HEK293T (cell line): ENCODE results near the gene CAPZB.
A peak's percentile ranks its signal among the peaks of the same experiment; 100 is the strongest.

Experiments used
- CTCF ChIA-PET: fragments of 350-600 bp; formaldehyde crosslinking; extraction: SDS; loops from one replicate; lab custom pipeline; 2021; ENCODE audit warnings: antibody characterized with exemption, inconsistent platforms; lab: Yijun Ruan, JAX
- POLR2A ChIA-PET: fragments of 350-600 bp; formaldehyde crosslinking; extraction: SDS; loops from one replicate; lab custom pipeline; 2020; ENCODE audit warnings: antibody characterized with exemption, inconsistent platforms; lab: Yijun Ruan, JAX
- DNase-seq: peaks from one replicate; pipeline ENCODE4 v3.0.0; 2012; ENCODE audit warnings: mixed read lengths; ENCODE audit errors: extremely low spot score
- ARNT ChIP-seq: fragments of 450-650 bp; IDR thresholded peaks from 2 replicates; pipeline ENCODE4 v1.6.1; 2017; ENCODE audit warnings: mild to moderate bottlenecking
- BHLHE40 ChIP-seq: fragments of 450-650 bp; IDR thresholded peaks from 2 replicates; pipeline ENCODE4 v1.6.1; 2016; ENCODE audit warnings: mild to moderate bottlenecking, moderate library complexity, borderline replicate concordance
- CTBP1 ChIP-seq: fragments of 450-650 bp; IDR thresholded peaks from 2 replicates; pipeline ENCODE4 v1.6.1; 2016; ENCODE audit warnings: borderline replicate concordance
- ELF4 ChIP-seq: fragments of 450-650 bp; IDR thresholded peaks from 2 replicates; pipeline ENCODE4 v1.6.1; 2017; ENCODE audit warnings: antibody characterized with exemption
- FOXA1 ChIP-seq: fragments of 450-650 bp; IDR thresholded peaks from 2 replicates; pipeline ENCODE4 v1.6.1; 2016; ENCODE audit warnings: mild to moderate bottlenecking
- FOXK2 ChIP-seq: fragments of 450-650 bp; IDR thresholded peaks from 2 replicates; pipeline ENCODE4 v1.6.1; 2016; ENCODE audit warnings: mild to moderate bottlenecking
- FOXM1 ChIP-seq: fragments of 450-650 bp; IDR thresholded peaks from 2 replicates; pipeline ENCODE4 v1.6.1; 2017; ENCODE audit warnings: mild to moderate bottlenecking, borderline replicate concordance
- HDGF ChIP-seq: fragments of 450-650 bp; IDR thresholded peaks from 2 replicates; pipeline ENCODE4 v1.6.1; 2017; ENCODE audit warnings: antibody characterized with exemption, borderline replicate concordance
- L3MBTL2 ChIP-seq: fragments of 450-650 bp; conservative IDR thresholded peaks from 2 replicates; pipeline ENCODE4 v1.6.1; 2016; ENCODE audit warnings: mild to moderate bottlenecking
- LEF1 ChIP-seq: fragments of 450-650 bp; IDR thresholded peaks from 2 replicates; pipeline ENCODE4 v1.6.1; 2017; ENCODE audit warnings: mild to moderate bottlenecking, borderline replicate concordance
- NFRKB ChIP-seq: fragments of 450-650 bp; IDR thresholded peaks from 2 replicates; pipeline ENCODE4 v1.6.1; 2016; ENCODE audit warnings: mild to moderate bottlenecking, moderate library complexity
- PKNOX1 ChIP-seq: fragments of 450-650 bp; IDR thresholded peaks from 2 replicates; pipeline ENCODE4 v1.6.1; 2016
- SP1 ChIP-seq: fragments of 450-650 bp; IDR thresholded peaks from 2 replicates; pipeline ENCODE4 v1.6.1; 2017
- SUZ12 ChIP-seq: fragments of 450-650 bp; IDR thresholded peaks from 2 replicates; pipeline ENCODE4 v1.6.1; 2016; ENCODE audit warnings: mild to moderate bottlenecking
- TARDBP ChIP-seq: fragments of 450-650 bp; IDR thresholded peaks from 2 replicates; pipeline ENCODE4 v1.6.1; 2016
- ZNF384 ChIP-seq: fragments of 450-650 bp; IDR thresholded peaks from 2 replicates; pipeline ENCODE4 v1.6.1; 2016

CAPZB gene

GRCh38 chr1:19493547-19493946 lies 8.2 kb upstream of the CAPZB start:
- ChIA-PET POLR2A (no interaction called here), CTCF (interaction anchor here (0.6 to 1.1 kb wide), 2 partner anchors 71 to 97 kb away, joined by 3 to 7 read pairs; no protein-coding TSS in a partner anchor)
- no peak for TF ChIP-seq SP1
- no peak for TF ChIP-seq CTBP1
- no peak for TF ChIP-seq HDGF
- TF ChIP-seq ELF4 = no peak
- no peak for TF ChIP-seq TARDBP
- TF ChIP-seq FOXK2 = no peak
- TF ChIP-seq SUZ12 = no peak
- TF ChIP-seq BHLHE40 = no peak
- no peak for TF ChIP-seq FOXA1
- TF ChIP-seq ARNT = no peak
- no peak for TF ChIP-seq PKNOX1
- TF ChIP-seq LEF1 = no peak
- TF ChIP-seq FOXM1 = no peak
- no peak for TF ChIP-seq NFRKB
- TF ChIP-seq L3MBTL2 = no peak
- TF ChIP-seq ZNF384 = no peak
- no peak for DNase-seq

- POLR2A ChIA-PET = no interaction called here
- CTCF ChIA-PET = no interaction called here
- TF ChIP-seq L3MBTL2 = no peak
- TF ChIP-seq CTBP1 = no peak
- TF ChIP-seq TARDBP = no peak
- no peak for TF ChIP-seq FOXA1
- no peak for TF ChIP-seq LEF1
- no peak for TF ChIP-seq BHLHE40
- DNase-seq = no peak
These were observed 4.7 kb upstream of the CAPZB start for GRCh38 chr1:19489996-19490395.

- TF ChIP-seq NFRKB = no peak
- no peak for TF ChIP-seq FOXK2
- no peak for TF ChIP-seq CTBP1
- TF ChIP-seq TARDBP = no peak
- no peak for TF ChIP-seq HDGF
- no peak for TF ChIP-seq SP1
- TF ChIP-seq FOXA1 = no peak
- no peak for TF ChIP-seq FOXM1
- TF ChIP-seq PKNOX1 = no peak
- no peak for TF ChIP-seq ZNF384
- TF ChIP-seq ARNT = no peak
- no peak for TF ChIP-seq L3MBTL2
- TF ChIP-seq BHLHE40 = no peak
- TF ChIP-seq LEF1 = no peak
- no peak for TF ChIP-seq SUZ12
- TF ChIP-seq ELF4 = no peak
- no peak for DNase-seq
- POLR2A ChIA-PET = interaction anchor here (0.6 kb wide), 1 partner anchor 151 kb away, joined by 3 read pairs; no protein-coding TSS in a partner anchor
- CTCF ChIA-PET = interaction anchor here (0.9 to 2.9 kb wide), 2 partner anchors 19 to 94 kb away, joined by 3 to 11 read pairs; no protein-coding TSS in a partner anchor
These were observed 2.8 kb upstream of the CAPZB start for GRCh38 chr1:19488136-19488535.

- no peak for TF ChIP-seq ELF4
- TF ChIP-seq NFRKB = no peak
- no peak for TF ChIP-seq ARNT
- TF ChIP-seq FOXA1 = no peak
- TF ChIP-seq SP1 = no peak
- no peak for TF ChIP-seq CTBP1
- TF ChIP-seq TARDBP = no peak
- no peak for TF ChIP-seq ZNF384
- no peak for TF ChIP-seq HDGF
- TF ChIP-seq FOXK2 = no peak
- no peak for TF ChIP-seq LEF1
- no peak for TF ChIP-seq BHLHE40
- TF ChIP-seq PKNOX1 = no peak
- no peak for TF ChIP-seq L3MBTL2
- no peak for TF ChIP-seq FOXM1
- TF ChIP-seq SUZ12 = no peak
- POLR2A ChIA-PET = interaction anchor here (1.0 to 2.8 kb wide), 4 partner anchors 13 to 167 kb away, joined by 3 to 8 read pairs (median 4); no protein-coding TSS in a partner anchor
- DNase-seq = peak; percentile 40
- CTCF ChIA-PET = interaction anchor here (0.5 kb wide), 1 partner anchor 666 kb away, joined by 3 read pairs; no protein-coding TSS in a partner anchor
These were observed 459 bp downstream of the CAPZB start for GRCh38 chr1:19484798-19485361.

- TF ChIP-seq PKNOX1 = no peak
- ChIA-PET CTCF (no interaction called here), POLR2A (interaction anchor here (1.9 kb wide), 1 partner anchor 12 kb away, joined by 4 read pairs; no protein-coding TSS in a partner anchor)
- no peak for DNase-seq
These were observed 971 bp downstream of the CAPZB start for GRCh38 chr1:19484338-19484797.
